ENCODE measurements around the gene SESN1. TPM values are rescaled to one million over a fixed set of nuclear protein-coding genes. Genes with fewer than 3 reads are reported as not detected.

The SESN1 gene
- polyA plus RNA-seq, 6 donors from 2014 or later: 28.4 to 148 (median 55.7) TPM

DNA sequence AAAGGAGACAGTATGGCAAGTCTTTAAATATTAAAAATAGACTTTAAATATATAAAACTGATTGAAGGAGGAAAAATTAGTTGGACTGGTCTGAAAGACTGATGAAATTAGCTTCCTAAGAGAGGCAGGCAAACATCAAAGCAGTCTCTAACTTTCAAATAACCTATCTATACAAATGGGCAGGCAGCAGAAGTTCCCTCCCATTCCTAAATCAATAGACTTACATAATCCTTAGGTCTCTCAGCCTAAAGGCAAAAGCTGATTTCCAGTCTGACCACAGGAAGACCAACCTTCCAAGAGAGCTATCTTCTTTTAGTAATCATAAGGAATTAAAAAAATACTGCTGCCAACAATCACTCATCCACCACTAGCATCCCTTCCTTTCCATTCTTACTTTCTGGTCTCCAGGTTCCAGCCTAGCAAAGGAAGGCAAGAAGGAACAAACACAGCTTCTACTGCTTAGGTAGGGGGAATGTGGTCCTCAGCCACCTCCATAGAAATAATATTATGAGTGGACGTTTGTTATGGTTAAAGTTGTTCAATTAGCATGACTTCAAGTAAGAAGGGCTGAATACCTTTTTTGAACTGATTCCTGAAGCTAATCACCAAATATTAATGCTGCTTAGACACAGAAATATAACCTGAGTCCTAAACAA lies 44.1 kb downstream of the SESN1 start:
- Mint-ChIP-seq H3K36me3 (peaks cover 7% of the 10 kb centered on the region in 2 donors), H3K27me3 (no peaks in the 10 kb centered on the region), H3K4me1 (peaks cover 31 to 43% (median 32%) of the 10 kb centered on the region in 3 donors), H3K9me3 (peaks cover 0 to 4% (median 0%) of the 10 kb centered on the region in 7 donors), H3K4me3 (peak overlapping the region in 4 of 8 donors; percentile 8 to 78 (median 16)), H3K27ac (no peak overlapping the region)
- ATAC-seq (ENCODE audit: low read depth in 2 of 2): no peak
- no peak for DNase-seq

DNA sequence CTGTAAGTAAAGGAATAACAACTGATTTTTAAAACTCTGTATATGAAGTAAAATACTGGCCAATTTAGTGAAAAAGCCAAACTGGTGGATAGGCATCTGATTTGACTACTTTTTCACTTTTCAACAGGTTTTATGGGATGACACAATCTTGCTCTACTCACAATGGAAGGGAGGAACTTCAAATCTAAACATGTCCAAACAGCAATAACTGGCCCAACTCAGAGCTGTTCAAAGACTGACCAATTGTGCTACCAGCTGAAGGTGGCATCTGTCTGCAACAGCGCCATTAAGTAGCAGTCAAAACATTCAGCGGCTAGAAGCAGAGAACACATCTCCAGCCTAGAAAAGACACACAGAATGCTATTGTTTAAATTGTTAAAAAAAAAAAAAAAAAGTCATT lies 44.6 kb downstream of the SESN1 start:
- DNase-seq: no peak
- Mint-ChIP-seq H3K4me3 (no peak overlapping the region), H3K9me3 (peaks cover 0 to 4% (median 0%) of the 10 kb centered on the region in 7 donors), H3K36me3 (peaks cover 7% of the 10 kb centered on the region in 2 donors), H3K27ac (no peak overlapping the region), H3K4me1 (peaks cover 36 to 45% (median 38%) of the 10 kb centered on the region in 3 donors), H3K27me3 (no peaks in the 10 kb centered on the region)
- ATAC-seq (ENCODE audit: low read depth in 2 of 2): no peak

DNA sequence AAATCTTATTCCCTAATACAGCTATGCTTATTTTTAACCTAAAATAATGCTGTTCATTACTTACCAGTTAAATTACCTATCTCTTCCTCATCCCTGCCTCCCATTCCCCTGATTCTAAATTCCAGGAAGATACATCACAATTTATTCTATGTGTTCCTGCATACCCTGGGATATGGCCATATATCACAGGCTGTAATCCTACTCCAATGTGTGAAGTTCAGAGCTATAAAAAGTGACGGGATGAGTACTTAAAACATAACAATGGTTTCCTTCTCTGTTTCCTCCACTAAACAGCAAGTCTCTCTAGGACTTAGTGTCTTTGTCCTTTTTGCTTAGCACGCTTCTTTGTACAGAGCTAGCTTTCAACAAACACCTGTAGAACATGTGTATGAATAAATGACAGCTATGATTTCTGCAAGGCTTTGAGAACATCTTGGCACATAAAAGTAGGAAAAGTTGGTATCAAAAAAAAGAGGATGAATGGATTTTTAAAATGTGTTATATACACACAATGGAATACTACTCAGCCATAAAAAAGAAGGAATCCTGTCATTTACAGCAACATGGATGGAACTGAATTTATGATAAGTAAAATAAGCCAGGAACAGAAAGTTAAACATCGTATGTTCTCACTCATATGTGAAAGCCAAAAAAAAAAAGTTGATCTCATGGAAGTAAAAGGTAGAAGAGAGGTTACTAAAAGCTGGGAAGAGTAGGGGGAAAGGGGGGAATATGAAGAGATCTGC lies 45.8 kb downstream of the SESN1 start:
- ATAC-seq (ENCODE audit: low read depth in 2 of 2) (no peak), DNase-seq (no peak)
- H3K36me3 Mint-ChIP-seq: peaks cover 7% of the 10 kb centered on the region in 2 donors
- H3K4me3 Mint-ChIP-seq: peak overlapping the region in 1 of 8 donors; percentile 43
- H3K4me1 Mint-ChIP-seq: peaks cover 34 to 46% (median 39%) of the 10 kb centered on the region in 3 donors
- peaks cover 0 to 4% (median 0%) of the 10 kb centered on the region in 7 donors for H3K9me3 Mint-ChIP-seq
- H3K27me3 Mint-ChIP-seq: no peaks in the 10 kb centered on the region
- H3K27ac Mint-ChIP-seq: peak overlapping the region in 2 of 6 donors; percentile 69 to 73

DNA sequence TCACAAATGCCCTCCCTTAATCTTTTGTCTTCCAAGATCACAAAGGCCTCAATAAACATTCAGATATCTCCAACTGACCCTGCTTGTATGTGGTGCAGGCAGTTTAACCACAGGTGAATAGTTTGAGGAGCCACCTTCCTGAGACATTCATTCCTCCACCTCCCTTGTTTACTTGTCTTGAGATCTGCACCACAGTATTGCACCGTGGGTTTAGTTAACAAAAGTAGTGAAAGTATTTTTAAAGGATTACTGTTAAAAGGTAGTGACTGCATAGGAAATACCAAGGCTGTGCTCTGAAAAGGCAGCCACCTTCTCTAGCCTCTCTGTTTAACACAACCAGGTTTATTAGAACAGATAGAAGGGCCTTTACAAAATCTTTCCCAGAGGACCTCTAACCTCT lies 46.5 kb downstream of the SESN1 start:
- peaks cover 29 to 41% (median 35%) of the 10 kb centered on the region in 3 donors for H3K4me1 Mint-ChIP-seq
- H3K4me3 Mint-ChIP-seq: no peak overlapping the region
- peaks cover 0 to 4% (median 0%) of the 10 kb centered on the region in 7 donors for H3K9me3 Mint-ChIP-seq
- ATAC-seq (ENCODE audit: low read depth in 2 of 2) (no peak), DNase-seq (no peak)
- peak overlapping the region in 2 of 6 donors; percentile 57 to 73 for H3K27ac Mint-ChIP-seq
- H3K27me3 Mint-ChIP-seq: no peaks in the 10 kb centered on the region
- H3K36me3 Mint-ChIP-seq: peaks cover 7 to 12% of the 10 kb centered on the region in 2 donors

DNA sequence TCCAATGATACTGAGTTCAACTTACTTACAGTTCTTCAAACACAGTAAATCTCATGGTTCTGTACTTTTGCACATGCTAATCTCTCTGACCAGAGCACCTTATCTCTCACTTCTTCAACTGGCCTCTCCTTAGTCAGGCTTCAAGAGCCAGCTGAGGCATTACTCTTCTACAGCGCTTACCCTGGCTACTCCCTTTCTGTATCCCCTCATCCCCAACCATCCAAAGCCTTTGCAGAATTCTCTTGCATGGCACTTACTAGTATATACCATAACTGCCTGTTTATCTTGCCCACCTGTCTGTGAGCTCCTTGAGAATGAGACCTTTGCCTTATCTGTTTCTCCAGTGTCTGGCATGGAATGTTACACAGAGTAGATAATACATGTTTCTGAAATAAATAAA lies 49.2 kb downstream of the SESN1 start:
- DNase-seq (no peak), ATAC-seq (ENCODE audit: low read depth in 2 of 2) (no peak)
- Mint-ChIP-seq H3K4me3 (no peak overlapping the region), H3K4me1 (peaks cover 10 to 20% (median 17%) of the 10 kb centered on the region in 3 donors), H3K36me3 (peaks cover 7 to 19% of the 10 kb centered on the region in 2 donors), H3K9me3 (peaks cover 0 to 4% (median 0%) of the 10 kb centered on the region in 7 donors), H3K27me3 (no peaks in the 10 kb centered on the region), H3K27ac (peak overlapping the region in 4 of 6 donors; percentile 17 to 54 (median 36))

DNA sequence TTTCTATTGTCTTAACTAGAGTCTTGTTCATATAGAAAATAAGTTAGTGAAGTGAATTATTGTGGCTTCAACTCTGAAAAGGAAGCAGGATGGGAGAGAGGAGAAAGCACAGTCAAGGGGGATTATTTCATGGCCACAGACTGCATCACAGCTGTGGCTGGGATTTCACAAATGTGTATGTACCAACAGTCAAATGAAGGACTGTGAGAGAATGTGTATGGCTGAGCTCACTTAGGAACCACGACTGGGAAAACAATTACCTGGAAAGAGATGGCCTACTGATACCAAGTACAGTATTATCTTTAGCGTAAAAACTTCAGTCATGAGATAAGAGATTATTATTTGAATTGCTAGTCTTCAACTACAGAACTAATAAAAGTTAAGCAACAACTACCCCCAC lies 54.9 kb downstream of the SESN1 start:
- ATAC-seq (ENCODE audit: low read depth in 2 of 2) (no peak), DNase-seq (no peak)
- Mint-ChIP-seq H3K36me3 (peaks cover 0 to 12% of the 10 kb centered on the region in 2 donors), H3K27ac (peak overlapping the region in 1 of 6 donors; percentile 13), H3K27me3 (no peaks in the 10 kb centered on the region), H3K4me1 (peaks cover 18 to 38% (median 18%) of the 10 kb centered on the region in 3 donors), H3K9me3 (no peaks in the 10 kb centered on the region), H3K4me3 (no peak overlapping the region)

DNA sequence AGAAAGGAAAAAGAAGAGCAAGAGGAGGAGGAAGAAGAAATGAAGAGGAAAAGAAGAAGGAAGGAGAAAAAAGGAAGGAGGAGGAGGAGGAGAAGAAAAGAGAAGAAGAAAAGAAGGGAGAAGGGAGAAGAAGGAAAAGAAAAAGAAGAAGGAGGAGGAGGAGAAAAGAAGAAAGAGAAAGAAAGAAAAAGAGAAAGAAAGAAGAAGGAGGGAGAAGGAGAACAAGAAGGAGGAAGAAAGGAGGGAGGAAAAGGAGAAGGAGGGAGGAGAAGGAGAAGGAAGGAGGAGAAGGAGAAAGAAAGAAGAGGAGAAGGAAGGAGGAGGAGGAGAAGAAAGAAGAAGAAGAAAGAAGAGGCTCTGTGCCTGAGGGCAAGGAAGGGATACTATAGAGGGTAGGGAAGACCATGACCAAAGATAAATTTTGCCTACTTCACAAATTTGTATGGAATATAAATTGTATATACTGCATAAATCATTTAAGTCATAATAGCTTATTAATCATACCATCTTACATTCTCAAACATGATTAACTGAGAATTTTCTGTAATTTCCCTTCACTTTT lies 55.7 kb downstream of the SESN1 start:
- Mint-ChIP-seq H3K4me3 (no peak overlapping the region), H3K27me3 (no peaks in the 10 kb centered on the region), H3K9me3 (no peaks in the 10 kb centered on the region), H3K36me3 (peaks cover 0 to 12% of the 10 kb centered on the region in 2 donors), H3K4me1 (peaks cover 18 to 38% (median 18%) of the 10 kb centered on the region in 3 donors), H3K27ac (peak overlapping the region in 1 of 6 donors; percentile 40)
- ATAC-seq (ENCODE audit: low read depth in 2 of 2) (no peak), DNase-seq (no peak)

DNA sequence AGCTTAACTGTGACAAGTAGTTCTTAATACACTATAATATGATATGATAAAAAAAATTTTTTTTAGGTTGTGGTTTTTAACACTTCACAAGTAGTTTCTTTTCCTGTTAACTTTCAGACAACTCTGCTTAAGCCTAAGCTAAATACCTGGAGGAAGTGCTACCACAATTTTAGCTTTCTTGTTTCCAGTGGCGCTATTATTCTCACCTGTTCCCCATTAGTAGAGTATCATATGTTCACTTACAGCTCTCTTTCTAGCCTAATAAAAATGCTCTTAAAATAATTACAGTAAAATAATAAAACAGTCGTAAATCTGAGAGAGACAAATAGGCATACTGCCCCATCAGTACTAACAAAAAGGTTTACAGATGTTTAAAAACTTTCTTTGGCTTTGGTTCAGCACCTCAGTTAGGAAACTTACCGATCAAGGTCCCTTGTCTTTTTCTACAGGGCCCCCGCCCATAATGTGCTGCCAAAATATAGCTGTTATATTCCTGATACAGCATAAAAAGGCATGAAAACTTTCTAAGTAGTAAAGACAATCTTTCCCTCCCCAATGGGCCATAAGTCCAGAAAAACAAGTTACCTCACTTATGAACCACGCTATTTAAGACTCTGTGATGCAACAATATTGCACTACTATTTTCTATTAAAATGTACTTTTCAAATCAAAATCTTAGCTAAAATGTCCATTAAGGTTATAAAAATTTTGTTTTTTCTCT lies 57.9 kb downstream of the SESN1 start:
- ATAC-seq (ENCODE audit: low read depth in 2 of 2) (peak; percentile 45 to 64), DNase-seq (no peak)
- Mint-ChIP-seq H3K27ac (peak overlapping the region in 1 of 6 donors; percentile 48), H3K36me3 (no peaks in the 10 kb centered on the region), H3K27me3 (no peaks in the 10 kb centered on the region), H3K9me3 (no peaks in the 10 kb centered on the region), H3K4me1 (peaks cover 18 to 38% (median 18%) of the 10 kb centered on the region in 3 donors), H3K4me3 (peak overlapping the region in 3 of 8 donors; percentile 5 to 60 (median 30))

DNA sequence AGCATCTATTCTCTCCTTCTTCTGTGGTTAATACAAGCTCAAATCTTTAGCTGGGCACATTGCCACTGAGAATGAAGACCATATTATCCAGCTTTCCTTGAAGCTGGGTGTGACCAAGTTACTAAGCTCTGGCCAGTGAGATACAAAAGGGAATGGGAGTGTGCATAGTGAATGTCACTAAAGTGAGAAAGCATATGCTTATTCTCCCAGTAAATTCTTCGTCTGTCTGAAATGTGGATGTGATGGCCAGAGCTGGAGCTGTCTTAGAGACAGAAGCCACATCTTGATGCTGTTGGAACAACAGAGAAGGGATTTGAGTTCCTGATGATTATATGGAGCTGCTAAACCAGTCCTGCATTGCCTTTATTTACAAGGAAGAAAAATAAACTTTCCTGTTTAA lies 60.1 kb downstream of the SESN1 start:
- H3K36me3 Mint-ChIP-seq: no peaks in the 10 kb centered on the region
- H3K9me3 Mint-ChIP-seq: no peaks in the 10 kb centered on the region
- peaks cover 14 to 34% (median 18%) of the 10 kb centered on the region in 3 donors for H3K4me1 Mint-ChIP-seq
- no peak for ATAC-seq (ENCODE audit: low read depth in 2 of 2)
- no peak overlapping the region for H3K4me3 Mint-ChIP-seq
- DNase-seq: no peak
- H3K27me3 Mint-ChIP-seq: no peaks in the 10 kb centered on the region
- no peak overlapping the region for H3K27ac Mint-ChIP-seq

DNA sequence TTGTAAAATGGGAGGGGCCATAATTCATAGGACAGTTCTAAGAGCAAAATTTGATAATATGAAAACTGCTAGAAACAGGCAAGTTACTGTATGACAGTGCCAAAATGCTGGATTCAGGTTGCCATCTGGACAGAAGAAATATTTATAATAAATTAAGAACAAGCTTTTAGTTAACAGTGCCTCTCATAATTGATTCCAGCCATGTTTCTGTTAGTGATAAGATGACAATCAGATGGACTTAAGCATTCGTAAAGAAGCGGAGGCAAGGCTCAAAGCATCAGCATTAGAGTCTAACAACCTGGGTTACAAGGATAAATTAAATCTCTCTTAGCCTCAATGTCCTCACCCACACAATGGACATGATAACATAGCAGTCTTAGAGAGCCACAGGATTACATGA lies 61.0 kb downstream of the SESN1 start:
- Mint-ChIP-seq H3K9me3 (no peaks in the 10 kb centered on the region), H3K4me3 (no peak overlapping the region), H3K27ac (no peak overlapping the region), H3K27me3 (no peaks in the 10 kb centered on the region), H3K36me3 (no peaks in the 10 kb centered on the region), H3K4me1 (peaks cover 8 to 30% (median 14%) of the 10 kb centered on the region in 3 donors)
- DNase-seq (no peak), ATAC-seq (ENCODE audit: low read depth in 2 of 2) (no peak)

DNA sequence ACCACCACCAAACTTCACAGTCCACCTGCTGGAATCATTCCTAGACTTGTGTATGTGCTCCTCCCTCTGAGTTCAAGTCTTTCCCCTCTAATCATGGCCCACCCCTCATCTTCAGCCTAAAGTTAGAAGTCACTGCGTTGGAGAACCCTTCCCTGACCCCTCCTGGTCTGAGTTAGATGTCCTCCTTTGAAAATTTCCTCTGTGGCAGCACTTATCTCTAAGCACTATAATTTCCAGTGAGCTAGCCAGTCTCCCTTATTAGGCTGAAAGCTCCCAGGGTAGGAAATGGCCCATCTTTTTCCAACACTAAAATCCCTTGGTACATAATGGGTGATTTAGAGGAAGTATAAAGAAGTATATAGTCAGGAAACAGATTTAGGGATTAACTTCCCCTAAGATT lies 63.2 kb downstream of the SESN1 start:
- peaks cover 4 to 12% (median 6%) of the 10 kb centered on the region in 3 donors for H3K4me1 Mint-ChIP-seq
- H3K4me3 Mint-ChIP-seq: no peak overlapping the region
- ATAC-seq (ENCODE audit: low read depth in 2 of 2) (no peak), DNase-seq (no peak)
- H3K36me3 Mint-ChIP-seq: no peaks in the 10 kb centered on the region
- H3K27ac Mint-ChIP-seq: peak overlapping the region in 1 of 6 donors; percentile 26
- H3K9me3 Mint-ChIP-seq: peaks cover 0 to 3% (median 0%) of the 10 kb centered on the region in 7 donors
- H3K27me3 Mint-ChIP-seq: no peaks in the 10 kb centered on the region

DNA sequence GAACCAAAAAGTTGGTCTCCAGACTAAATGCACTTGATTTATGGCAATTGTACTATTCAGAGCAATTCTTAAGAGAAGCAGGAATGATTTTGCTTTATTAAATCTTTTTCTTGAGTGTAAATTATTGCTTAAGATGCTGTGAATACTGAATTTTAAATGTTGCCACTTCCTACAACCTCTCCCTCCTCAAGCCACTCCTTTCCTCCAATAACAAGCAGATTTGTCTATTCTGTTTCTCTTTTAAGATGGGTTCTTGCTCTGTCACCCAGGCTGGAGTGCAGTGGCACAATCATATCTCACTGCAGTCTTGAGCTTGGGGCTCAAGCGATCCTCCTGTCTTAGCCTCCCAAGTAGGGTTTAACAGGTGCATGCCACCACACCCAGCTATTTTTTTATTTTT lies 65.3 kb downstream of the SESN1 start:
- DNase-seq (no peak), ATAC-seq (ENCODE audit: low read depth in 2 of 2) (no peak)
- H3K4me3 Mint-ChIP-seq: no peak overlapping the region
- H3K27ac Mint-ChIP-seq: peak overlapping the region in 2 of 6 donors; percentile 30 to 81
- peaks cover 5 to 20% (median 19%) of the 10 kb centered on the region in 3 donors for H3K4me1 Mint-ChIP-seq
- no peaks in the 10 kb centered on the region for H3K36me3 Mint-ChIP-seq
- peaks cover 0 to 3% (median 0%) of the 10 kb centered on the region in 7 donors for H3K9me3 Mint-ChIP-seq
- H3K27me3 Mint-ChIP-seq: no peaks in the 10 kb centered on the region

DNA sequence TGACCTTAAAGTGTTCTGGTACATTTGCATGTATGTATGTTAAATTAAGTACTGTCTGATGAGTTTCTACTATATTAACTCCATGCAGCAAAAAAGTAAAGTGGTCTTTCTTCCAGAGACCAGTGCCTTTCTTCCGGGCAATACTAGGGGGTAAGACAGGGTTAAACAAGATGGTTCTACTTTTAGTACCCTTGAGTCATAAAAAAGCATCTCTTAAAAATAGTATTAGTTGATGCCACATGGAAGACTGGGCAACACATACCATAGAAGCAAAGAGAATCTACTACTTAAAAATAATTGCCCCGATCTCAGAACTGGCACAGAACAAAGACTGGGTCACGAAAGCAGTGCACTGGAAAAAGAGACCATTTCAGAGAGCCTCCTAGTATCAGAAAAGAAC lies 66.2 kb downstream of the SESN1 start:
- Mint-ChIP-seq H3K36me3 (no peaks in the 10 kb centered on the region), H3K27me3 (no peaks in the 10 kb centered on the region), H3K9me3 (peaks cover 0 to 3% (median 0%) of the 10 kb centered on the region in 7 donors), H3K4me1 (peaks cover 5 to 28% (median 21%) of the 10 kb centered on the region in 3 donors), H3K27ac (no peak overlapping the region), H3K4me3 (no peak overlapping the region)
- DNase-seq (no peak), ATAC-seq (ENCODE audit: low read depth in 2 of 2) (no peak)
